NCI-H146 treated with DMSO at 0.1 percent for 48 hours (cell line): ENCODE measurements around the gene DNAJC28.
A peak's percentile ranks its signal among the peaks of the same experiment; 100 is the strongest.
"Not testable (repeated sequence)": the region's sequence is repeated elsewhere in the genome, so short reads cannot be mapped to it uniquely, and the experiment has no call there.

ENCODE experiments used
- DNase-seq: peaks from one replicate; lab custom pipeline; 2025; ENCODE audit not compliant: unreplicated experiment; lab: John Stamatoyannopoulos, UW

Gene DNAJC28, protein sequence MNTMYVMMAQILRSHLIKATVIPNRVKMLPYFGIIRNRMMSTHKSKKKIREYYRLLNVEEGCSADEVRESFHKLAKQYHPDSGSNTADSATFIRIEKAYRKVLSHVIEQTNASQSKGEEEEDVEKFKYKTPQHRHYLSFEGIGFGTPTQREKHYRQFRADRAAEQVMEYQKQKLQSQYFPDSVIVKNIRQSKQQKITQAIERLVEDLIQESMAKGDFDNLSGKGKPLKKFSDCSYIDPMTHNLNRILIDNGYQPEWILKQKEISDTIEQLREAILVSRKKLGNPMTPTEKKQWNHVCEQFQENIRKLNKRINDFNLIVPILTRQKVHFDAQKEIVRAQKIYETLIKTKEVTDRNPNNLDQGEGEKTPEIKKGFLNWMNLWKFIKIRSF

DNA sequence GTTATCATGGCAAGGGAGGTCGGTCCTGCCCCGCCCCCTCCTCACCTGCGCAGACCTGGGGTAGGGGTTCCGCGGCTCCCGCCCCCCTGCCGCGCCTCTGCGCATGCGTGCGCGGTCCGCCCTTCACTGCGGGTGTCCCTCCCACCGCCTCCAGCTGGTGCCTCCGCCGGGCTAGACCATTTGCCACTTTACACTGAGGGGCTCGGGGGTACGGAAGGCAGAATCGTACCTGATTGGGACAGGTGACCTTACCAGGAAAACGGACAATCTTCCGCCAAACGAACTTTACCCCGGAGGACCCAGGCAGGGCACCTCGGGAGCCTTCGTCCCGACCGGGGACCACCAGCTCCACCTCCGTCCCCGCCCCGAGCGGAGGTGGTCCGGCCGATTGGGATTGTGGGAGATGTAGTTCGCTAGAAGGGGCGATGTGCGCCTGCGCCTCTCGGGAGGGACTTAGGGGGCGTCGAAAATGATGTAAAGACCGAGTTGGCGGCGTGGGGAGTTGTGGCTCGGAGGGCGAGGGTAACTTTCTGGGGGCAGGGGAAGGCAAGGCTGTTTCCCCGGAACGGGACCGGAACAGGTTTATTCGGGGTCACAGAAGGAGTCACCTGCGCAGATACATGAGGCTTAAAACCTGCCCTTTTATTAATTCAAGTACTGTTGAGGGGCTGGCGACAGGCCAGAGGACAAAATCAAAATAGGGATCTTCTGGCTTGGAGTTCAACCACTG, at the start of gene DNAJC28:
Gene DNAJC28 (minus strand): TSS at position 344 of the 730 bp plus-strand sequence. CDS start 2,323 bp downstream, outside the sequence.
- peak; percentile 77 for DNase-seq

DNA sequence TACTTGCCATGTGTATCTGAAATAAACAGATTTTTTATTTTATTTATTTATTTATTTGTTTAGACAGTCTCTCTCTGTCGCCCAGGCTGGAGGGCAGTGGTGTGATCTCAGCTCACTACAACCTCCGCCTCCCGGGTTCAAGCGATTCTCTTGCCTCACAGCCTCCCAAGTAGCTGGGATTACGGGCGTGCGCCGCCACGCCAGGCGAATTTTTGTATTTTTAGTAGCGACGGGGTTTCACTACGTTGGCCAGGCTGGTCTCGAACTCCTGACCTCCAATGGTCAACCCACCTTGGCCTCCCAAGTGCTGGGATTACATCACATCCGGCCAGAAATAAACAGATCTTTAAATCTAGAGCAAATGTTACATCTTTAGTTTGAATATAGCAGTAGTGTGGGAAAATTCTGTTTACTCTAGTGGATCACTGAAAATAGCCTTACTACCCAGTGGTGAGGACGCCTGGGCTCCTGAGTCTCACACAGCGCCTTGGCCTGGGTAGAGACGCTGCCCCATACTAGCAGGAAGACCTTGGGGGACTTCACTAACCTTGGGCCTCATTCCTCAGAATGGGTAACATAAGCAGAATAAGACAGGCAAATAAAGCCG, 49.7 kb upstream of the DNAJC28 start:
- no peak for DNase-seq

DNA sequence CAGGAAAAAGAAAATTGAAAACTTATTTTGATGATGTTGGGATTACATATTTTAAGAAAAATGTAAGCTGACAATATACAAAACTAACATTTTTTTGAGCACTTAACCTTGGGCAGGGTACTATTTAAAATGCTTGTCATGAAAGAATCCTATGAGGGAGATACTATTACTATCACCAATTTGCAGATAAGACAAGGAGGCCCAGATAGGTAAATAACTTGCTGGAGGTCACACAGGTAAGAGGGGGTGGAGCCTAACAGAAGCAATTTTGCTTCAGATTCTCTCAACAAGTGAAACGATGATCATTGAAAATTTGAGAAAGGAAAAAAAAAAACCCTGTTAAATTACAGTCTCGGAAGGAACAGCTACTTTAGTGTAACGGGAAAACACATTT, 49.2 kb upstream of the DNAJC28 start:
- DNase-seq: no peak

DNA sequence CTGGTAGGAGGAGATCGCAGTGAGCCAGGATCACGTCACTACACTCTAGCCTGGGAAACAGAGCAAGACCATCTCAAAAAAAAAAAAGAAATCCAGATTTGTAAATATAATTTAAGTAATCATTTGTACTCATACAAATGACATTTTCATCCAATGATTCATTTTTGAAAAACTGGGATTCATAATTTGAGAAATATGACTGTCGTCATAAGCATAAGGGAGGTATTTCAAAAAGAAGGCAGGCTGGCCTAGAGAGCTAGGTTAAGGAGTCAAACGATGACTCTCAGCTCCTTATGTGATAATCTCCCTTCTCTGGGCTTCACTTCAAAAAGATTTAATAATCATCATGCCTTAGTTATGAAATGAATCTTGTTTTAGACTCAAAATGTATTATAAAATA, 48.1 kb upstream of the DNAJC28 start:
- no peak for DNase-seq

DNA sequence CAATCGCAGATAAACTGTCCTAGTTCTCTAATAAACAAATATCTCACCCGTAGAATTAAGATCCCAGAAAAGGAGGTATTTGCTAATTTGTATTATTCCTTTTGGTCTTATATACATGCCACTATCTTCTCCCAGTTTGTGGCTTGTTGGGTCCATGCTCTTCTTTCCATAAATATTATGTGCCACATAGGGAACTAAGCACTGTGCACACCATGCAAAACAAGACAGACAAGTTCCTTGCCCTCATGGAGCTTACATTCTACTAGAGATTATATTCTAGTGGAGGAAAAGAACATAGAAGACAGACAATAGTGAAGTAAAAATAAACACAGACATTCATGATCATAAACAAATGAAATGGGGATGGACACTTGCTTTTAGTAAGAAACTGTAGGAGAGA, 45.7 kb upstream of the DNAJC28 start:
- DNase-seq: no peak

DNA sequence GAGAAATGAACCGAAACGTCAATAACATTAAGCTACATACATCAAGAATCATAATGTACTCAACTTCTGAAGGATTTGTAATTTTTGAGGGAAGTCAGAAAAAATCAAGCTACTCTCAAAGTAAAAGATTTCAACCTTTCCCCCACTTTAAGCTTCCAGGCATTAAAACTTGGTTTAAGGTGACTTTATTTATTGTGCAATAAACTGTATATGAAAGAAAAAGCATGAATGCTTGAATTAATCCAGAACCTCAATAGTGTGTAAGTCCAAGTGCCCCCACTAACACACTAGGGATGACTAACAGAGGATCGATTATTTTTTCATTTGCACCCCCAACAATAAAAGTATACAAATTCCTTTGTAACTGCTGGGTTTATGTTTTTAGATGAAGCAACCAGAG, 39.5 kb upstream of the DNAJC28 start:
- DNase-seq: no peak

DNA sequence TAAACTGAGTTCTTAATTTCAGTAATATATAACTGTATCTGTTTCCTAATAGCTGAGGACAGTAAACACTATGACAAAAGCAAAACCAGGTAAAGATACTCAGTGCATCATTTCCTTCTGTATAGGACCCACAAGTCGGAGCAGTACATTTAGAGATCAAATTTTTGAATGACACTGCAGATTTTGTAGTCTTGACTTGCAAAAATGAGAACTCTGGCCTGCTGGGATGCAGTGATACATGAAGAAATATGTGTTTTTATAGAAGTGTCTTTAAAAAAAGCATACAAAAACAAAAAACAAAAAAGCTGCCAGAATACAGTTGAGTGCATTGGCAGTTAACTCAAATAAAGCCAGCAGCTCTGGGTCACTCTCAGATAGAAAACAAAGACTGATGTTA, 31.4 kb upstream of the DNAJC28 start:
- DNase-seq: no peak

DNA sequence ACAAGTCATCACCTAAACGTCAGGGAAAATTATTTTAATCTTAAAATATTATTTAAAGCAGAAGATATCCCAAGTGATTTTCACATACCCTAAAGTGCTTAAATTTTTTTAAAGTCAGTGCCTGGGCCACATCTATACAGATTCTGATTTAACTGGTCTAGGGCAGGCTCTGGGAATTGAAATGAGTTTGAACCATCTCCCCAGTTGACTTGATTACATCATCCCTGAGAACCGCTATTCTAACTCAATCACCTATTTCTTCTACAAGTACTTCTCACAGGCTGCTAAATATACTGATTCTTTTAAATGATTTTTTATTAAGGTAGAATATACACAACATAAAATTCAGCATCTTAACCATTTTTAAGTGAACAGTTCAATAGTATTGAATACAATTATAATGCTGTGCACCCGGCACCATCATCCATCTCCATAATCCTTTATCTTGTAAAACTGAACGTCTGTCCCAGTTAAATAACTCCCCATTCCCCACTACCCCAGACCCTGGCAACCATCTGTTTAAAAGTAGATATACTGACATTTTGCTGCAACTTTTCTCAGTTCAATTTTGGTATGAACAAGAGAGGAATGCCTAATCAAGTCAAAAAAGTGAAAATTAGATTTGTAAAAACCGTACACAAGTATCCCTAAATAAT, 30.9 kb upstream of the DNAJC28 start:
- DNase-seq: no peak

DNA sequence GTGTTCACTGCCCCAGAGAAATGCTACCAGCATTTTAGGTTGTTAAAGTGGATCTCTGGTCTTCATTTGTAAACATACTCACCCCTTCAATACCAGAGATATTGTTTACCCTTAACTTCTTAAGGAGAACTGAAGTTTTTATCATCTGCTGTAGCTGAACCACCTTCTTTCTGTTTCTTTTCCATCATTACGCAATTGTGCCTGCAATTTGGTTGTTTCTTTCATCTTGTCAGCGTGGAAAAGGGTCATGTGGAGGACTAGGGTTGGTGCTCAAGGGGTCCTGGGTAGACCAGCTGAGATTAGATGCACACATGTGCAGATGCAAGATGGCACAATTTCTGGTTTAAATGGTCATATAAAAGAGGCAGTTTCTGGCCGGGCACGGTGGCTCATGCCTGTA, 27.4 kb upstream of the DNAJC28 start:
- DNase-seq: no peak

DNA sequence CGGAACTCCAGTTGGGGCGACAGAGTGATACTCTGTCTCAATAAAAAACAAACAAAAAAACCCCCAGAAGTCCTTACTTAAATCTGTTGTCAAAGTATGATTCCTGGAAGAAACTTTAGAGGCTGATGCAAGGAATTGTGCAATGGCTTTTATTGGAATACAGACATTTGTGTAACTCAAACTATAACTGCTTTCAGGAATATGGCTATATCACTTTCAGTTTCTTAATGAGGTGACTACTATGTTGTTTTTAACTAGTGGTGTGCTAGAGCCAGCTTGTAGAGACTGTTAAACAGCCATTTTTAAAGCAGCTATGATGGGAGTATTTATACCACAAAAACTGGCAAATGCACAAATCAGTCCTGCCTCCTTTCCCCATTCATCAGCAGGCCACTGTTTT, 22.7 kb upstream of the DNAJC28 start:
- DNase-seq: no peak

DNA sequence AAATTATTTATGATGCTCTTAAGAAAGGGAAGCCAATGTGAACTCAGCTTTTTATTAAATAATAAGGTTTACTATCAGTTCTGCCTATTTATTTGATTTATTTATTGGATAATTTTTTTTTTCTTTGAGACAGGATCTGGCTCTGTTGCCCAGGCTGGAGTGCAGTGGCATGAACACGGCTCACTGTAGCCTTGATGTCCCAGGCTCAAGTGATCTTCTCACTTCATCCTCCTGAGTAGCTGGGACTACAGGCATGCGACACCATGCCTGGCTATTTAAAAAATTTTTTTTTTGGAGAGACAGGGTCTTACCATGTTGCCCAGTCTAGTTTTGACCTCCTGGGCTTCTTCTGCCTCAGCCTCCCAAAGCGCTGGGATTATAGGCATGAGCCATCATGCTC, 21.0 kb upstream of the DNAJC28 start:
- DNase-seq: no peak

DNA sequence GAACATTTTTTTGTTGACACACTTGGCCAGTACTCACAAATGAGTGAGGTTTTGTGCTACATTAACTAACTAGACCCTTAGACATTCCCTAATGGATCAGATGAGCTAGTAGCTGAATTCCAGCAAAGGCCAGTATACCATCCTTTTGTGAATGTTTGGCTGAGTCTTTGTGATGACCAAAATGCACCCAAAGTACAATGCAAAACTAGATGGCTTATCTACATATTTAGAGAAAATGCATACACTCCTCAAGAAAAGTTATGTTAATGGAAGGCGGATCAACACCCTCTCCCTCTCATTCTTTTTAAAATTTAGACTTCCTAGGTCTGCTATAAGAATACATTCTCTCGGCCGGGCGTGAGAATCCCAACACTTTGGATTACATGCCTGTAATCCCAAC, 20.1 kb upstream of the DNAJC28 start:
- DNase-seq: no peak

DNA sequence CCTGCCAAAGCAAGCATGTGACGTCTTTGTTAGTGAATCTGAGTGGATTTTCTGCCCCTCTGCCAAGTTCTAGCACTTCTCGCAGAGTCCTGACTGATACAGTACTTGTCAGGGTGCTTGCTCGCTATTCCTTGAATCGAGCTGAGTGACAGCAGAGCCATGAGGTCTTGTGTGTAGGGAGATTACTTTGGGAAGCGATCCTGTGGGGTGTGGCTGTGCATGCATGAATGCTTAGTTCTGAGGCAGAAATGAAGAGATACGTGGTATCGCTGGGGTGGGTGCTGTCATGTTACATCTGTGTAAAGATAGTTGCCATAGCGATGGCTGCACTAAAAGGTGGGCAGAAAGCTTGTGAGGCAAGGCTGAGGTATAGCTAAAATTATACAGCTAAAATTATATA, 19.3 kb upstream of the DNAJC28 start:
- no peak for DNase-seq

DNA sequence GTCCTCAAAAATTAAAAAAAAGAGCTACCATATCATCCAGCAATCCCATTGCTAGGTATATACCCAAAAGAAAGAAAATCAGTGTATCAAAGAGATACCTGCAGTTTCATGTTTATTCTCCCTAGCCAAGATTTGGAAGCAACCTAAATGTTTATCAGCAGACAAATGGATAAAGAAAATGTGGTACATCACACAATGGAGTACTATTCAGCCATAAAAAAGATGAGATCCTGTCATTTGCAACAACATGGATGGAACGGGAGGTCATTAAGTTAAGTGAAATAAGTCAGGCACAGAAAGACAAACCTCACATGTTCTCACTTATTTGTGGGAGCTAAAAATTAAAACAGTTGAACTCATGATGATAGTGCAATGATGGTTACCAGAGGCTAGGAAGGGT, 15.5 kb upstream of the DNAJC28 start:
- DNase-seq: not testable (repeated sequence)

DNA sequence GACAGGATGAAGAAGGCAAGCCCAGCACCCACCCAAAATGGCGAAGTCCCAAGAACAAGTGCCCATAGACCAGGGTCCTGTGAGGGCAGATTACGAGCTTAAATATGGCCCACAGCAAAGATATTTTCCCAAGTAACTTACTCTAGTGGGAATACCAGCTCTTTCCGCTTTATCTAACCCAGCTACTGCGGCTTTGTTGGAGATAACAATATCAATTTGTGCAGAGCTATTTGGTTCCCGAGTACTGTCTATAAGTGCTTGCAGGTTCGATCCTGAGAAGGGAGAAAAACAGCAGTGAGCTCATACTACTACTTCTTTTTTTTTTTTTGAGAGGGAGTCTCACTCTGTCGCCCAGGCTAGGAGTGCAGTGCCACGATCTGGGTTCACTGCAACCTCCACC, 14.3 kb upstream of the DNAJC28 start:
- DNase-seq: no peak

DNA sequence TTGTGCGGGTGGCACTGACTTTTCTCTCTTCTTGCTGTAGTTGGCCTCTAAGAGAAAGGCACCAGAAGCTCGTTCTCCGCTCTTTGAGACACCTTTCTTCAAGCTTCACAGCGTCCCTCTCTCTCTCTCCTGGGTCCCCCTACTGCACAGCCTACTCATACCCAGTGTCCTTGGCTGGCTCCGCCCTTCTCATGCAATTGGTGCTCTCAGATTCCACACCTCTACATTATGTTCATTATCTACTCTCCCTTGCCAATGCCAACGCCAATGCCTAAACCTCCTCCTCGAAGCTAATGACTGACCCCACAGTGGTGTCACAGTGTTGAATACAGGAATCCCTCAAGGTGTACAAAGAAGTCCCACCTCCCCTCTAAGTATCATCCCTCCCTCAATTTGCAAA, 4.8 kb upstream of the DNAJC28 start:
- DNase-seq: no peak

DNA sequence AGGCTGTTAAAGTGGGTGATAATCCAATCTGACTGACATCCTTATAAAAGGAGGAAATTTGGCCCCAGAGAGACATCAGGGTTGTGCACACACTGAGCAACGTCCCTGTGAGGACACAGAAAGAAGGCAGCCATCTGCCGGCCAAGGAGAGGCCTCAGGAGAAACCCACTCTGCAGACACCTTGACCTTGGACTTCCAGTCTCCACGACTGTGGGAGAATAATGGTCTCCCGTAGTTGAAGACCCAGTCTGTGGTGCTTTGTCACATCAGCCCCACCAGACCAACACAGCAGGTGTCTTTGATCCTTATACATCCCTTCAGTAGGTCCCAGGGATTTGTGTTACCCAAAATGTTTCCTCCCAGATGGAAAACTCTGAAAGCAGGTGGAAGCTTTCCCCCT, 4.2 kb upstream of the DNAJC28 start:
- no peak for DNase-seq

DNA sequence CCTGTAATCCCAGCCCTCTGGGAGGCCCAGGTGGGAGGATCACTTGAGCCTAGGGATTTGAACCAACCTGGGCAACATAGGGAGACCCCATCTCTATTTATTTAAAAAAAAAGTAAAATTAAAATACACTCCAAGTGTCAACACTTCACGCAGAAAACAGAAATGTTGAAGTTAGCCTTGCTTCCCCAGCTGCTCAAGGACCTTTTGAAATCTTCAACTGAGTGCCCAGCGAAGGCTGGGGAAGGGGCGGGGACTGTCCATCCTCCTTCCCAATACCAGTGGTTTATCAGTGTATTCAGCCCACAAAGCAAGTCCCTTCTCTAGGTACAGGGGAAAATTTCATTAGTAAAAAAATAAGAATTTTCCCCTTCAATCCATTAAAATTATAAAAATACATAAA, 2.2 kb upstream of the DNAJC28 start:
- DNase-seq: no peak

DNA sequence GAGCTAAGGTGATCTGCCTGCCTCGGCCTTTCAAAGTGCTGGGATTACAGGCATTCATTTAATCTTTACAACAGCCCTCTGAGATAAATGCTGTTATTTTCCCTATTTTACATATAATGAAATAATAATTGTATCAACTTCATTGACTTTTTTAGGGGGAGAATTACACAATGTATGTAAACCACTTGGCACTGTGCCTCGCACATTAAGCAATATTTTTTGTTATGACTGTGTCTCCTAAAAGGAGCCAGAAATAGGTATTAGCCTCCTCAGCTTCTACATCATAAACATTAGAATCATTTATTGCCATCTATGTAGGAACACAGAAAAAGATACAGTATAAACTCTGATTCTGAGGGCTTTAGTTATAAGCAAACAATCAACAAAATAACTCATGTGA, 1.1 kb upstream of the DNAJC28 start:
- no peak for DNase-seq

DNA sequence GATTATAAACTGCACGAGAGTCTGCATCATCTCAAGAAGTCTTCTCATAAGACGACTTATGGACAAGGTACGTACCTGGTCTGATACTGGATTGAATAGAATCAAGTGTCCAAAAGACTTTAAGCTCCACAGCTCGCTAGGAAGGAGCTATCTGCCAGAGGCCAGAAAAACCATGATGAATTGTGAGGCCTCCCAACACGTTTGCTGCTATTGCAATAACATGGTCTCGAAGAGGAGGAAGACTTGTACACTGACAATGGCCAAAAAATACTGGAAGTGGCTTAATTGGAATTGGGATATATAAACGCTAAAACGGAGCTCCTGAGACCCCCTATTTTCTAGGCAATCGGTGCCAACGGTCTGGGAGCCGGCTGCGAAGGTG, 534 bp downstream of the DNAJC28 start:
- no peak for DNase-seq

DNA sequence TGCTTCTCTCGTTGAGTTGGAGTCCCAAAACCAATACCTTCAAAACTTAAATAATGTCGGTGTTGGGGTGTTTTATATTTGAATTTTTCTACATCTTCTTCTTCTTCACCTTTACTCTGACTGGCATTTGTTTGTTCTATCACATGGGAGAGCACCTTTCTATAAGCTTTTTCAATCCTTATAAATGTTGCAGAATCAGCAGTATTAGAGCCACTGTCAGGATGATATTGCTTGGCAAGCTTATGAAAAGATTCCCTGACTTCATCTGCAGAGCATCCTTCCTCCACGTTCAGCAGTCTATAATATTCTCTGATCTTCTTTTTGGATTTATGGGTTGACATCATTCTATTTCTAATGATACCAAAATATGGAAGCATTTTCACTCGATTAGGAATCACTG, 2.6 kb downstream of the DNAJC28 start:
- DNase-seq: no peak

DNA sequence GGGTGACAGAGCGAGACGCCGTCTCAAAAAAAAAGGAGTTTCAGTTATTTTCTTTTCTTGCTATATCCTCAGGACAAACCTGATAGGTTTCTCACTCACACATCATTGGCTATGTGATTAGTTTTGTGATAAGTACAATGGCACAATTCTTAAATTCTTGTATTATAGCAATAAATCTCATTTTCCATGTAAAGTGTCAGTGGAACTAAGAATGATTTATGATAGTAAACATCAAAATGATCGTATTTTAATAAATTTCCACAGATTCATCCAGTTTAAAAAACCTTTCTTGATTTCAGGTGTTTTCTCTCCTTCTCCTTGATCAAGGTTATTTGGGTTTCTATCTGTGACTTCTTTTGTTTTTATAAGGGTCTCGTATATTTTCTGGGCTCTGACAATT, 3.5 kb downstream of the DNAJC28 start:
- DNase-seq: no peak
